NCI-H748 (cell line): ENCODE measurements around the gene OR1M1.

Experiments
- DNase-seq: peaks from one replicate; lab custom pipeline; 2025; ENCODE audit not compliant: unreplicated experiment; lab: John Stamatoyannopoulos, UW

Gene OR1M1

DNA sequence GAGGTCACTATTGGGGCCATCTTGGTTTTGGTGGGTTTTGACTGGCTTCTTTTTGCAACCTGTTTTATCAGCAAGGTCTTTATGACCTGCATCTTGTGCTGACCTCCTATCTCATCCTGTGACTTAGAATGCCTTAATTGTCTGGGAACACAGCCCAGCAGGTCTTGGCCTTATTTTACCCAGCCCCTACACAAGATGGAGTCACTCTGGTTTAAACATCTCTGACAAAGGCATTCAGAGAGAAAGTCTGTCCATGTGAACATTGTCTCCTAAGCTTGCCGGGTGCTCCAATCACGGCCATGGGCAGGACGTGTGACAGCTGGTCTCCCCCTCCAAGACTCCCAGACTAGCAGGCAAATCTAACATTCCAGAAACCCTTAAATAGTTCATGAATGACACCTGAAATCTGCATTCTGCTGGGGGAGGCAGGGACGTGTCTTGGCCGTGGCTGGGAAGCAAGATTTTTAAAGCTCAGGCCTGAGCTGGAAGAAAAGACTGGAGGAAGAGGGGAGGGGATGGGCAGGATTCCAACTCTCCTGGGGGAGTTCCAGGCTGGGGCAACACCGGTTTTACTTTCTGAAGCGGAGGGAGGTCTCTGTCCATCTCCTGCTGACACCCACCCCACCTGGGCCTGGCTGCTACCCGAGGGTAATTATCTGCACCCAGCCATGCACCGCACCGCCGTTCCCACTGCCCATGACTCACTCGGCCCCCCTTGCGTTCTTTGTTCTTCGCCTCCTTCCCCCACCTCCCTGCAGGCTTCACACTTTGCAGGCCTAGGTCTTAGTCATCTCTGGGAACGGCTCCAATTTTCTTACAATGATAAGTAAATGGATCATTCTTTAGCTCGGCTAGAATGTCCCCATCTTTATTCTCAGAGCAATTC is 11.6 kb upstream of the OR1M1 start:
- no peak for DNase-seq

GRCh38 chr19:9076901-9077300 is 10.0 kb upstream of the OR1M1 start:
- DNase-seq, result no peak

DNA sequence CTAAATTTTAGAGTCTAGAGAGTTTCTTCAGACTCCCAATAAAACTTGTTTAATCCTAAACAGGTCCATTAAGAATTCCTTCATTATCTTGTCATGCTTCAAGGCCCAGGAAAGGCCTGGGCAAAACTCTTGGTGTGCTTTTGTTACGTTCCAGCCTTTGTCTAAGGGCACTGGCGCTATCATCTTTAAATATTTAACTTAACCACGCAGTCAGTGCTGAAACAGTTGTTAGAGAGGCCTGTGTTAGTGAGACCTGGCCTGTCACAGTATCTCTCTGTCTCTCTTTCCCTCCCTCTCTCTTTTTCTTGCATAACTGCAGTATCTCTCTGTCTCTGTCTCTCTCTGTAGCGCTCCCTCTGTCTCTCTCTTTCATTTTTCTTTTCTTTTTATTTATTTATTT is 8.2 kb upstream of the OR1M1 start:
- DNase-seq, result no peak

GRCh38 chr19:9107375-9107774 is 20.5 kb downstream of the OR1M1 start, which contains the start of gene OR7G2:
Gene OR7G2 (minus strand): TSS chr19:9107475. CDS start chr19:9103243, 4,232 bp downstream.
- no peak for DNase-seq

- no peak for DNase-seq
Observed at GRCh38 chr19:9109959-9110358, 23.1 kb downstream of the OR1M1 start.

GRCh38 chr19:9115307-9115813 is 28.5 kb downstream of the OR1M1 start, which contains the start of gene OR7G1:
Gene OR7G1 (minus strand): TSS chr19:9115763. CDS start chr19:9115763, 0 bp downstream.
- no peak for DNase-seq

DNA sequence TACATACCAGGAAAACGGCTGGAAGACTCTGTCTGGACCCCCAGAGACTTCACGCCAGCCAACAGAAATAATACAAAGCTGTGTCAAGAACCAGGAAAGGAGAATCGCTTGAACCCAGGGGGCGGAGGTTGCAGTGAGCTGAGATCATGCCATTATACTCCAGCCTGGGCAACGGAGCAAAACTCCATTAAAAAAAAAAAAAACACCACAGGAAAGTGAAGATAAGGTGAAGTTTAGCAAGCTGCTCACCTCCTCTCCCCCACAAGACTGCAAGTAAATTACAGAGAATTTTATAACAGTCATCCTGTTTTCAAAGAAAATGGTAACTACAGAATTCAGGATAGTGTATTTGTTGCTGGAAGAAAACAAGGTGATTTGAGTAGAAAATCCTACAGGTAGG is 29.7 kb downstream of the OR1M1 start:
- DNase-seq, result no peak

- DNase-seq, result no peak
Observed at GRCh38 chr19:9126900-9127405, 40.1 kb downstream of the OR1M1 start, which contains the start of gene OR7G3. Gene OR7G3 (minus strand): TSS chr19:9126950. CDS start chr19:9126950, 0 bp downstream.

- no peak for DNase-seq
Observed at GRCh38 chr19:9128171-9128570, 41.3 kb downstream of the OR1M1 start.

- DNase-seq, result no peak
Observed at GRCh38 chr19:9130965-9131364, 44.1 kb downstream of the OR1M1 start.

DNA sequence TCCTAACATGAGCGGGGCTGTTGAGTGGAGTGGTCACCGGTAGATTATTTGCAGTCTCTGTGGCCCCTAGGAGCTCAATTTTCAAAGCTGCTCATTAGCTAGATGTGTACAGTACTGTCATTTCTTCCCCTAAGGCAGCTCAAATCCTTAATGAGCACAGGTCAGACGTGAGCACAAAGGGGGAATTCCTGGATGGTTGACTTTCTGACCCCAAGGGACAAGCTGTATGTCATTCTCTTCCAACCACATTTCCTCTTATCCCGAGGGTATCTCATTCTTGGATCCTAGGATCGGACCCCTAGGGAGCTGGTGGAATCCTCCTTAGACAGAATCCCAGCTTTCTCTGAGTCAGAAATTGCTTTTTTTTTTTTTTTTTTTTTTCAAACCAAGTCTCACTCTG is 45.6 kb downstream of the OR1M1 start:
- DNase-seq, result no peak

GRCh38 chr19:9139609-9140158 is 52.8 kb downstream of the OR1M1 start:
- DNase-seq, result peak; percentile 19

DNA sequence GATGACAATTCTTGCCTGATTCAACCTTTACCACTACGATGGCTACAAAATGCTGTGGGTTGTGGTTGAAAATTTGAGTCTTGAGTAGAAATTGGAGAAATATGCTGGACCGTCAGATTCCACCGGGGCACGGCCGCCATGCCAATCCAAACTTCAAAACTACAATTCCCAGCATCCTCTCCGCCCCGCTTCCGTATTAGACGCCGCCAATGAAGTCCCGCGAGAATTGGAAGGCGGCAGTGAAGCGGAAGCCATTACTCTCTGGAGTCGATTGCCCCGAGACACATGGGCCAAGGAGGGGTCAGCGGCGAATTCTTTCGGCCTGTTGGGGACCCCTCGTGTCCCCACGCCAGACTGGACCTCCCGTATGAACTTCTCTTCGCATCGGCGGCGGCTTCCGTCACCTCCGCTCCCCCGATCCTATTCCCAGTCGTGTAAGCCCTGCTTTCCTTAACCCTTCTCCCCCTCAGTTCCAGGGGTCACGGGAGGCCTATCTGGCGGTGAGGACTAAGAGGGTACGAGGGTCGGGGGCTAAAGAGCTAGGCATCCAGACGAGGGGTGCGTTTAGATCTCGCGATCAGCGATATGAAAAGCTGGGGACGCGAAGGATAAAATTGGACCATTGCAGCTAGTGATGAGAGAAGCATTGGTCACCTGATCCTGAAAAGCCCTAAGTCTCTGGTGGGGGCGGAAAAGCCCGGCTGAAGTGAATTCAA is 53.5 kb downstream of the OR1M1 start, which contains the start of gene ZNF317:
TSS of gene ZNF317 (plus strand) at position 239 of the 716 bp plus-strand sequence. CDS start 15,620 bp downstream, outside the sequence.
- peak; percentile 89 for DNase-seq

- DNase-seq, result no peak
Observed at GRCh38 chr19:9144920-9145319, 58.1 kb downstream of the OR1M1 start.
